Measurements from ENCODE around the gene FEM1A. TPM values are rescaled to one million over a fixed set of nuclear protein-coding genes. Genes with fewer than 3 reads are reported as not detected.

The FEM1A gene
- total and polyA plus RNA-seq, 2 of the 8 experiments (the other 6 are each of a cell fraction or from before 2014, with no cell fraction given), result 6.7 to 16.1 TPM

DNA sequence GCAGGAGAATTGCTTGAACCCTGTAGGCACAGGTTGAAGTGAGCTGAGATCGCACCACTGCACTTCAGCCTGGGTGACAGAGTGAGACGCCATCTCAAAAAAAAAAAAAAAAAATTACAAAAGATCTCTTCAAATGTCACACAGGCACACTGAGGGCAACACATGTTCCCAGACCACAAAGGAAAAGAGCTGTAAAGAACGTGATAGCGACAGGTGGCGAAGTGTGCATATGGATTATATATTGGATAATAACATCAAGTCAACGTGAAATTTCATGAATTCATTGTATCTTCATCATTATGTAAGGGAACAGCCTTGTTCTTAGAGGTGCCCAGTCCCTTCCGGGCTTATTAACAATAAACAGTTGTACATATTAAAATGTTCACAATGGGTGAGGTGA, 36.1 kb upstream of the FEM1A start:
- H3K79me1 ChIP-seq (ENCODE audit: low read depth, low read length), result no peaks in the 10 kb centered on the region
- peaks cover 0 to 10% (median 6%) of the 10 kb centered on the region in 4 experiments; a peak in 5 of 7 replicates for H3K27me3 ChIP-seq (replicated peaks in 1 of 4; ENCODE audit: control insufficient read depth in 3 of 4, extremely low read depth in 1 of 4, insufficient read depth in 3 of 4, low read length in 3 of 4)
- no peak overlapping the region for H2BK120ac ChIP-seq (replicated peaks; ENCODE audit: low read depth, low read length)
- DNase-seq (ENCODE audit: low read depth in 1 of 2, low spot score in 2 of 2), result no peak
- H3K9me3 ChIP-seq (ENCODE audit: insufficient read depth in 2 of 2, low read depth in 1 of 2, low read length in 1 of 2), result no peaks in the 10 kb centered on the region
- no peak overlapping the region for H3K14ac ChIP-seq (ENCODE audit: insufficient read length)
- H3K36me3 ChIP-seq (ENCODE audit: control insufficient read depth in 2 of 4, insufficient read depth in 4 of 4, low read length in 3 of 4), result no peaks in the 10 kb centered on the region
- no peak overlapping the region for H2AFZ ChIP-seq (ENCODE audit: low read length)
- WGBS, 2 experiments (ENCODE audit: extremely low coverage in 1 of 2, insufficient coverage in 1 of 2, insufficient read length in 1 of 2, insufficient replicate concordance in 2 of 2, low coverage in 1 of 2, low lambda C conversion rate in 2 of 2, missing lambda C conversion rate in 1 of 2), result 84% methylated on average over 7 of the region's 7 CpGs; no CpG with 5 or more reads in 1 of the 2 experiments
- H2BK20ac ChIP-seq (ENCODE audit: low read length), result no peak overlapping the region
- H3K9ac ChIP-seq (replicated peaks in 1 of 4; ENCODE audit: extremely low read depth in 1 of 4, low read depth in 3 of 4, low read length in 3 of 4), result no peak overlapping the region
- POLR2A ChIA-PET (ENCODE audit: partially characterized antibody), result no interaction called here
- H3K4me3 ChIP-seq (ENCODE audit: extremely low read depth in 1 of 4, insufficient read depth in 2 of 4, low read depth in 3 of 4, low read length in 4 of 4), result no peak overlapping the region
- H3K4ac ChIP-seq (replicated peaks; ENCODE audit: insufficient read length, low read depth, low read length), result no peak overlapping the region
- H2BK15ac ChIP-seq (ENCODE audit: low read length), result no peak overlapping the region
- H4K91ac ChIP-seq (replicated peaks; ENCODE audit: insufficient read length, low read length), result no peak overlapping the region
- no peak overlapping the region for H3K4me2 ChIP-seq (ENCODE audit: insufficient read depth in 1 of 2, low read depth in 2 of 2, low read length in 2 of 2)
- no peak overlapping the region for H3K23ac ChIP-seq (ENCODE audit: insufficient read length)
- H2AK5ac ChIP-seq (ENCODE audit: low read depth, low read length), result no peak overlapping the region
- no peak overlapping the region for H3K18ac ChIP-seq (ENCODE audit: extremely low read depth, low read length)
- peaks cover 5% of the 10 kb centered on the region; the same call in 1 of the 2 replicates for H3K23me2 ChIP-seq (ENCODE audit: low read depth, low read length)
- no peak overlapping the region for H4K5ac ChIP-seq (ENCODE audit: insufficient read length, low read depth, low read length)
- H4K8ac ChIP-seq (ENCODE audit: extremely low read depth, insufficient read depth, low read length), result no peak overlapping the region
- no peak overlapping the region for H3K56ac ChIP-seq (replicated peaks; ENCODE audit: insufficient read length, low read depth, low read length)
- H3K79me2 ChIP-seq (ENCODE audit: control insufficient read depth in 1 of 2, insufficient read depth in 2 of 2, low read length in 2 of 2), result no peaks in the 10 kb centered on the region
- FAIRE-seq, result no peak
- CTCF ChIA-PET (ENCODE audit: partially characterized antibody), result interaction anchor here (1.0 to 2.5 kb wide), 2 partner anchors 23 to 35 kb away, joined by 6 to 11 read pairs; no protein-coding TSS in a partner anchor
- peaks cover 0 to 3% (median 2%) of the 10 kb centered on the region in 4 experiments; a peak in 3 of 7 replicates for H3K4me1 ChIP-seq (replicated peaks in 1 of 4; ENCODE audit: control insufficient read depth in 3 of 4, insufficient read depth in 4 of 4, low read length in 3 of 4)
- no peaks in the 10 kb centered on the region for H4K20me1 ChIP-seq (replicated peaks in 1 of 2; ENCODE audit: control insufficient read depth in 1 of 2, insufficient read depth in 2 of 2, low read length in 2 of 2)
- H3K27ac ChIP-seq (ENCODE audit: low read depth, low read length), result no peak overlapping the region
- H2BK5ac ChIP-seq (ENCODE audit: low read depth, low read length), result no peak overlapping the region
- no peak overlapping the region for H2BK12ac ChIP-seq (ENCODE audit: low read depth, low read length)
- TF ChIP-seq ATF3 (IDR thresholded peaks at IDR 0.05; ENCODE audit: insufficient read depth, low read depth, low read length) (no peak), CREB1 (IDR thresholded peaks at IDR 0.05) (no peak), JUN (IDR thresholded peaks at IDR 0.05; ENCODE audit: low read depth, low read length) (no peak), RAD21 (IDR thresholded peaks at IDR 0.05 in 1 of 2, conservative IDR thresholded peaks at IDR 0.05 in 1 of 2; ENCODE audit: low read depth in 2 of 2, low read length in 2 of 2) (no peak), SP2 (IDR thresholded peaks at IDR 0.05; ENCODE audit: low read length) (no peak), CTBP2 (IDR thresholded peaks at IDR 0.05; ENCODE audit: borderline replicate concordance, insufficient read depth, insufficient read length, low read length) (no peak), YY1 (IDR thresholded peaks at IDR 0.05; ENCODE audit: low read depth, low read length) (no peak), PHF8 (conservative IDR thresholded peaks at IDR 0.05; ENCODE audit: low read depth, low read length) (no peak), SP4 (IDR thresholded peaks at IDR 0.05; ENCODE audit: low read length) (no peak), RBBP5 (IDR thresholded peaks at IDR 0.05; ENCODE audit: borderline replicate concordance, low read depth, low read length) (no peak), TBP (IDR thresholded peaks at IDR 0.05; ENCODE audit: low read depth, low read length) (no peak), CHD2 (IDR thresholded peaks at IDR 0.05; ENCODE audit: low read length) (no peak), CBX8 (IDR thresholded peaks at IDR 0.05; ENCODE audit: borderline replicate concordance, low read depth, low read length) (no peak), SP1 (IDR thresholded peaks at IDR 0.05; ENCODE audit: low read depth, low read length) (no peak)

Data from H1 (cell line).